Activated CD4-positive, alpha-beta T cell treated with anti-CD3 and anti-CD28 coated beads, Interleukin-2, amount 50 U/mL, for 1 hour (primary cell): ENCODE data around the gene HOXA13.

Experiments
- DNase-seq: peaks from one replicate; pipeline ENCODE4 v3.0.0-alpha.2; 2020

The HOXA13 gene

DNA sequence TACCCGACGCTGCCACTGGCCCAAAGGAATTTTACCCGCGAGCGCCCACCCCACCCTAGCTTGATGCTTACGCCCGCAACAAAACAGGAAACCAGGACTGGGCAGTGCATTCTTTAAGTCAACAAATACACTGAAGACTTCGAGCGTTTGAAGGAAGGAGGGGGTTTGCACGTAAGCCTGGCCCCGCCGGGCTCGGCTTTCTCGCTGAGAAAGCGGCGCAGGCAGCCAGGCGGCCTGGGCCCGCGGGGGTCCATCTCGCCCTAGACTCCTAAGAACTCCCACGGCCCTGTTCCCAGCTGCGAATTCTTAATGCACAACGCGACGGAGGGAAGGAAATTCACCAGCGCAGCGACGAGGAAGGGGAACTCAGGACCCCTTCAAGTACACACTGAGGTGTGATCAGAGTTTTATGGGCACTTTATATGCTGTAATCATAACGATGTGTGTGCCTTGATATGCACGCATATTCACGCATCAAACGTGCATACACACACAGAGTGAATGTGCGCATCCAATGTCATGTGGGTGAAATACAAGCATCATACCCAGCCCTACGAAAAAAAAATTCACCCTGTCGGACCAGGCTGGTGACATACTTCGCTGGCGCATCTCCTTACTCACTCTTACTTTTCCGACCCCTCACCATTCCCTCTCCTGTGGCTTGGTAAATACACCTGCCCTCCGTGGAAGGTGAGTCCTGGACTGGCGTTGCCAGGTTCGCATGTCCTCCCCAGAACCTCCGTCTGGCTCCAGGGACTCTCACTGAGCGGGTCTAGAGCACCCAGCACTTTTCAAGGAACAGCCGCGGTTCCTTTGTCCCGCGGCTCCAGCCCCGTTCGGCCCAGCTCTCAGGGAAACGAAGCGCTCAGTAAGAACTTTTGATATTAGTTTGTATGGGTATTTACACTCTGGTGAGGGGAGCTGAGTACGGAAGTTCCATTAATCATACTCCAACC, 5.7 kb upstream of the HOXA13 start:
- DNase-seq, result no peak

GRCh38 chr7:27204851-27205322, 5.0 kb upstream of the HOXA13 start:
- no peak for DNase-seq

DNA sequence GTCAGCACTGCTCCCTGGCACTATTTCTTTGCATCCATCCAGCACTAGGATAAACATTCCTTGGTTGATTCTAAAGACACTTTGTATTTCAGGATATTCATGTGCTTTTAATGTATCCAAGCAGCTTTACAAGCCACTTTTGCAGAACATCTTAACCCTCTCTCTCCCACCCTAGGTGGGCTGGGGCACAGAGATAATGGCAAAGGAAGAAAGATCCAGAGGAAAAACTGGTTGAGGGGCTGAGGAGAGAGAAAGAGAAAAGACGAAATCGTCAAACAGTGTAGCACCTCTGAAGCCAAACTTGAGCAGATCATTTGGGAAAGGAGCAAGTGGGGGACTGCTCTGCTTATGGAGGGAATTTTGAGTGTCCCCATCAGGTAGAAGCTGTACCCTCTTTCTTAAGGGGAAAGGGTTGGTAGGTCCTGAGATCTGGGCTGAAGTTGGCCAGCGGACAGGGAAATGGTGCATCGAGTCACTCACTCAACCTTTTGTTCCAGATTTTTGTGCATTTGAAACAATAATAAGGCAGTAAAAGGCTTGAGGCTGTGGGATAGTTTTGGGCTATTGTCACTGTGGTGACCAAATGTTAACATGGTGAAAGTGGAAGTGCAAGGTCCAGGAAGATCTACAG, 4.2 kb upstream of the HOXA13 start:
- DNase-seq, result no peak

DNA sequence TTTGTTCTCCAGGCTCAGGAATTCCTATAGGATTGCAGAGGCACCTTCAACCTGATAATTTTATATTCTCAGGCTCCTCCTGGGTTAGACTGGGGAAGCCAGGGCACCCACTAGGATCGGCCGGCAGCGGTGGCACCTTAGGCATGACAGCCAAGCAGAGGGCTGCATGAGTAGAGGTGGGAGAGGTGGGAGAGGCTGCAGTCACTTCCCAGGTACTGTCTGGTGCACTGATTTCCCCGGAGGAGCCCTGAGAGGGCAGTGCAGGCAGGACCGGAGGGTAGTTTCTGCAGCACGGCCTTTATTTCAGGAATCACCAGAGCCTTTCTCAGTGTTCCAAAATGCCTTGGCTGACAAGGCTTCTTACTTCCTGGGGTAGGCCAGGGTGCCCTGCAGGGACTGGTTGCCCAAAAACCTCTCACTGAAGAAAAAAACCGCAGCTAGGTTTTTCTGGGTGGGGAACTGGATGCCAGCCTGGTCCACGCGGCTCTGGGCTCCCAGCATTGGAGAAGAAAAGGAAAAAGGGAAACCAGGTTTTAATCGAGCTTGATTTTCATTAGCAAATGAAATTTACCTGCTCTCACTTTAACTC, 3.6 kb upstream of the HOXA13 start:
- DNase-seq, result no peak

- no peak for DNase-seq
These were observed 2.9 kb upstream of the HOXA13 start for GRCh38 chr7:27202862-27203134.

DNA sequence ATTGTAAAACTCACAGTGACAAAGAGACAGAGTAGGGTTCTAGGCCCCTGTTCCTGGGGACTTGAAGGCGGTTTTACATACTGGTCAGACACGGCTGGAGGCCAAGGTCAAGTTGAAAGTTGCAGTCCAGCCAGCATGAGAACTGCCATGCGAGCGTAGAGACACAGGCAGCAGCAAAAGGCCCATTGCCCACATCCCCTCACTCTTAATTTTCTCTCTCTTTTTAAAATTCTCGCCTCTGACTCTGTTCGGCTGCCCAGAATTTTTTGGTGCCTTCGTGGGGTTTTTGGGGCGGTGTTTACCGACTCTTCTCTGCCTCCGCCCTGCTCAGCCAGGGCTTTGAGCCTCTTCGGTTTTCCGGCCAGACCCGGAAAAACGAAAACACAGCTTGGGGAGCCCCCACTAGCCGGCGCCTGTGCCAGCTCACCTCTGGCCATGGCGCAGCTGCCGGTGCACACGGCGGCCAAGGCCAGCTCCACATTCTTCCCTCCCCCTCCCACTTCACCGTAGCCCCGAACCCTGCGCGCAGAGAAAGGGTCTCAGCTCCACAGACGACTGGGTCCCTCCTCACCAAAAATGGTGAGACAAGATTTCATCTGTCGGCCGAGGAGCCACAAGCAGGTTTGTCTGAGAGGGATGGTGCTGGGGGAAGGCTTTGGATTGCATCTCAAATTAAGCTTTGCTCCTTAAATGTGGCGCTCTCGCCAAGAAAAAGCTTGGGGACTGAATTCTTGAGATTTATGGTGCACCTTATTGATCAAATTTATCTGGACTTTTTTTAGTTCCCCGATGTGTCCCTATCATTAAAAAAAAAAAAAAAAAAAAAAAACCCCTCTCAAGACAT, 2.3 kb upstream of the HOXA13 start:
- no peak for DNase-seq

DNA sequence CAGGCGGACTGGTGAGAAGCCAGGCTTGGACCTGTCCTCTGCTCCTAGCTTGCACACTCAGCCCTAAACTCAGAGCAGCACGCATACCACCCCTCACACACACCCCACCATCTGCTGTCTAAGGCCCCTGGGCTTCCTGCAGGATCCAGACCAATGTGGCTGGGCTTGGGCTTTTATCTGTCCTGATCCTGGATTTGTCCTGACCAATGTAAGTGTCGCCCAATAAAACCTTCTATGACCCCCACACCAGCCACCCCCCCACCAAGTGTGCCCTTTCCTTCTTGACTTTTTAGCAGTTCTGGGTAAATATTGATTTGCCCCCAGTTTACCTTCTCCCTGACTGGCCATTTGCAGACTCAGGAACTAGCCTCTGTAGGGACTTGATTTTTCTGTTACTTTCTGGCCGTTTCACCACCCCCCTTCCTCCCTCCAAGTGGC, 1.7 kb upstream of the HOXA13 start:
- no peak for DNase-seq

- DNase-seq, result no peak
These were observed 1.1 kb upstream of the HOXA13 start for GRCh38 chr7:27200761-27201579.

DNA sequence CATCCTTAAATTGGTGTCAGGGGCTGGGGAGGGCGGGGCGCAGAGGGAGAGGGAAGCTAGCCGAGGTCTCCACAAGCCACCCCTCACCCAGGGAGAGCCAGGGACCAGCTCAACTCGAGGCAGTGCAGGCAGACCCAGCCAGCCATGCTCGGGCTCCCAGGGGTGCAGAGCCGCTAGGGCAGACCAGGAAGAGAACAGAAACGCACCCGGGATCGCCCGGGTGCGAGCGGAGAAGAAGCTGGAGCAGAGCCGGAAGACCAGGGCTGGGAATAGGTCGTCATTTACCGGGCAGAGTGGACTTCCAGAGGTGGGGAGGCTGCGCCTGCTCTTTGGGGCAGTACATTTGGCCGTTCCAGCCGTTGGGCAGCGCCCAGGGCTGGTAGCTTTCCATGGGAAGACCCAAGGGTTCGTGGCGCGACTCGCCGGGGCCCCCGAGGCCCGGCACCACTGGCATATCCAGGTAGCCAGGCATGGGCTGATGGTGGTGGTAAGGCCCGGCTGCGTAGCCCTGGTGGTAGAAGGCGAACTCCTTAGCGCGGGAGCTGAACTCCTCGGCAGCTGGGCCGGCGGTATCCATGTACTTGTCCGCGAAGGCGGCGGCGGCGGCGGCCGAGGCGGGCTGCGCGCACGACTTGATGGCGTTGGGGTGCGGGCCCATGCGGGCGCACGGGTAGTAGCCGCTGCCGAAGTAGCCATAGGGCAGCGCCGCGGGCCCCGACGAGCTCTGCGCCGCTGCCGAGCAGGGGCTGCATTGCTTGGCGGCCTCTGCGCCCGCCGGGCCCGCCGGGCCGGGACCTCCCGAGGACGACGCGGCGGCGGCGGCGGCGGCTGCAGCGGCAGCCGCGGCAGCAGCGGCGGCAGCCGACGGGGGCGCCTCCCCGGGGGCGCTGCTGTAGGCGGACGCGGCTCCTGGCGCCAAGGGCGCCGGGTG, 755 bp downstream of the HOXA13 start:
- DNase-seq, result no peak

- DNase-seq, result no peak
These were observed 1.6 kb downstream of the HOXA13 start for GRCh38 chr7:27198138-27198841.

- DNase-seq, result no peak
These were observed 2.5 kb downstream of the HOXA13 start for GRCh38 chr7:27197137-27198042.

DNA sequence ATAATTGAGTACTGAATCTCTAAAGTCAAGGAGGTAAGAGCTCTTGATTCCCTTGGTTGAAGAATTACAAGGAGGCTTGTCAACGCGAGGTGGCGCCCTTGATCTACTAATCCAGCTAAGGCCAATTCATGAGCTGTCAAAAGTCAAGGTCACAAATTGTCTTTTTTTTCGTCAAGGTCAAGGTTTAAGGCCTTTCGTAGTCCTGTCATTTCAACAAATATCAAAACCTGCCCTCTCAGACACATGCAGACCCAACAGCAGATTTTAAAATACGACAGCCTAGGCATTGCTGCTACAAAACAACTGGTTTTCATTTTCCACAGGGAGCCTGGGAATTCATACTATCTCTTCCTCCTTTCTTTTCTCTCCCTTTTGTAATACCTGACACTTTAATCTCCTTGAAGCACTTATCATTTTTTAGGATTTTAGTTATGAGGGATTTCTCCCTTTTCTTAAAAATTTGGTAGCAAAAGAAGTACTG, 3.6 kb downstream of the HOXA13 start:
- peak; percentile 89 for DNase-seq

DNA sequence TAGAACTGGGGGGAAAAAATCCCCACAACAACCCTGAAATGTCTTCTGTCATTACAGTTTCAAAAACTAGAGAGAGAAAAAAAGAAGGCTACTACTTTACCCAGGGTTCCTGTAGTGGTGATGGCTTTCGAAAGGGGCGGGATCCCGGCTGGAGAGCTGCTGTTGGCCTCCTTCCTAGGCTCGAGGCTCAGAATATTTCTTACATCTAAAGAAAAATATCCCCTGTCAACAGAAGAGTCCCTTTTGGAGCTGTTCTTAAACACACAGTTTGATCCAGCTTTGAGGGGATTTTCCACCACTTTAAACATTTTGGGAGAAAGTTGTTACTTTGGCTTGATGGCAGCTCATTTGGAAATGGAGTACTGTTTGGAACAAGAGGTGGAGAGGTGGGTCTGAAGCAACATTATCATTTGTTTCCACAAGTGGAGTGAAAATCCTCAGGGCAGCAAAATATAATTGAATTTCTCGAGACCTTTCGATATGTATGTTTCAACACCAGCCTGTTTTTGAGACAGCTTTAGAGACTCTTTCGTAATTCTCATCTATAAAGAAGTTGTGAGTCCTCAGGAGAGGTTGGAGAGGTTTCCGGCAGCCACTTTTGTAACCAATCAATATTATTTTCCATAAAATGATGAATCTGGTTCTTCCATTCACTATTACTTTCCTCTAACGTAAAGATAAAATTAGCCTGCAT, 5.1 kb downstream of the HOXA13 start:
- no peak for DNase-seq

- no peak for DNase-seq
These were observed 5.9 kb downstream of the HOXA13 start for GRCh38 chr7:27194002-27194352.

DNA sequence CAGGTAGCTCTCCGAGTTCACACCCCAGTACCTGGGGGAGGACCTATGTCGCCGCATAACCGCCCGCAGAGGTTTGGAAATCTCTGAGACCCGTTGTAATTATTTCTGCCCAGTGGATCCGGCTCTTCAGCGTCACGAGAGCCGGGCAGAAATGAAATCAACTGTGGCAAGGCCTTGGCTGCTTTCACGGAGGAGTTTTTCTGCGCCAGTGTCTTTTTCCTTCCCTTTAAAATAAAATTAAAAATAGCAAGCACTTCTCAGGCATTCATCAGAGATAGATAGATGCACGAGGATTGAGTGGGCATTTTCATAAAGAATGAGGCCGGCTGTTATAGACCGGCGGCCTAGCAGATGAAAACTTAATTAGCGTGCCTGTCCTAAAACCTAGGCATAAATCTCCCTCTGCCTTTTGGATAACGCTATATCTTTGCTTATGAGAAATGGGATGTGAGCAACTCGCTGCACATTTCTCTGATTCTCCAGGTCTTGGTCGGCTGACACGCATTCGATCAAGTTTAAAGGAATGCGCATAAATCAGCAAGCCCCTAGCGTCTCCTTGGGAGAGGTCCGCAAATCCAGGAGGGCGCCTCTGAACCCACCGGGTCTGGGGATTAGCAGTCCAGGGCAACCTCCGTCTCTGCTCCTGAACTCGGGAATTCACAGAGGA, 6.4 kb downstream of the HOXA13 start:
- DNase-seq, result no peak

DNA sequence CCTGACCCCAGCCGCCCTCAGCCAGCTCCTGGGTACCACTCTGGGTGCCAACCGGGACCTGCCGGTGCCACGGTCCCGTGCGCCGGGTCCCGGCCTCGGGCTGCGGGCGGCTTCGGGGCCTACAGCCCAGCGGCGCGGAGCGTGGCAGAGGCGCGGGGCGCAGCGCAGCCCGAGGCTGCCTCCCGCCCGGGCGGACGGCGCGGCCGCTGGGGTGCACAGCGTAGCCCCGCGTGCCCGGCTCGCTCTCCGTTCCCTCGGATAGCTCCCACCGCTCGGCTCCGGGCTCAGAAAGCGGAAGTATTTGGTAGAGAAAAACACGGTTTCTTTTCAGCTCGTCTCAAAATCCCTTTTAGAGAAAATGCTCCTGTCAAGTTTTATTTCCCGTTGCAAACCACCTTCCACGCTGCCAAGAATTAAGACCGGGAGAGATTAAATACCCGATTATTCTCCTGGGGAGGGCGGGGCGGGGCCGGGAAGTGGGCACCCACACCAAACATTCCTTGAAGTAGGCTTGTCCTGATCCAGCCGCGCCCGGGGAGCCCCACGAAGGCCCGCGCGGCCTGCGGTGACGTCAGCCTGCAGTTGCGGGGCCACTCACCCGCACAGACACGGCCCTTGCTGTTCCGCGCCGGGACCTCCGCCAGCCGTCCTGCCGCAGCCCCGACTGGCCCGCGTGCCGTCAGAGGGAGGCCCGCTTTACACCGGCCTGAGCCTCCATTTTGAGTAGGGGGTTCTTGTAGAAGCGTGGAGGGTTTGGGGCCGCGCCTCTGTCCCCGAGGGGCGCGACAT, 7.2 kb downstream of the HOXA13 start:
- DNase-seq, result no peak
